SU-DHL-6 (cell line): ENCODE results near the gene RAP1GAP2.

Source experiments
- EZH2phosphoT487 ChIP-seq: fragments of 200-600 bp; sonication (generic), shearing (Covaris generic); conservative IDR thresholded peaks from 2 replicates; pipeline ENCODE4 v1.6.1; 2018; ENCODE audit warnings: mild to moderate bottlenecking, antibody characterized with exemption, low read length, moderate library complexity, mixed read lengths
- TF ChIP-seq, protein P1 (sequence below): fragments of 200-600 bp; sonication (generic); IDR thresholded peaks from one replicate; pipeline ENCODE4 v1.5.1; 2017; ENCODE audit warnings: antibody characterized with exemption, mild to moderate bottlenecking, low read length, moderate library complexity; ENCODE audit not compliant: insufficient read depth, poor library complexity, severe bottlenecking

GRCh38 chr17:2749058-2749783 lies 47.0 kb upstream of the RAP1GAP2 start, which contains the start of gene CCDC92B:
- TF ChIP-seq, protein P1, sequence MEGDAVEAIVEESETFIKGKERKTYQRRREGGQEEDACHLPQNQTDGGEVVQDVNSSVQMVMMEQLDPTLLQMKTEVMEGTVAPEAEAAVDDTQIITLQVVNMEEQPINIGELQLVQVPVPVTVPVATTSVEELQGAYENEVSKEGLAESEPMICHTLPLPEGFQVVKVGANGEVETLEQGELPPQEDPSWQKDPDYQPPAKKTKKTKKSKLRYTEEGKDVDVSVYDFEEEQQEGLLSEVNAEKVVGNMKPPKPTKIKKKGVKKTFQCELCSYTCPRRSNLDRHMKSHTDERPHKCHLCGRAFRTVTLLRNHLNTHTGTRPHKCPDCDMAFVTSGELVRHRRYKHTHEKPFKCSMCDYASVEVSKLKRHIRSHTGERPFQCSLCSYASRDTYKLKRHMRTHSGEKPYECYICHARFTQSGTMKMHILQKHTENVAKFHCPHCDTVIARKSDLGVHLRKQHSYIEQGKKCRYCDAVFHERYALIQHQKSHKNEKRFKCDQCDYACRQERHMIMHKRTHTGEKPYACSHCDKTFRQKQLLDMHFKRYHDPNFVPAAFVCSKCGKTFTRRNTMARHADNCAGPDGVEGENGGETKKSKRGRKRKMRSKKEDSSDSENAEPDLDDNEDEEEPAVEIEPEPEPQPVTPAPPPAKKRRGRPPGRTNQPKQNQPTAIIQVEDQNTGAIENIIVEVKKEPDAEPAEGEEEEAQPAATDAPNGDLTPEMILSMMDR = no peak
- no peak for TF ChIP-seq EZH2phosphoT487
